Thyroid gland (tissue), 4 donors: ENCODE measurements around the gene CNTNAP1. TPM values are rescaled to one million over a fixed set of nuclear protein-coding genes. Genes with fewer than 3 reads are reported as not detected.
A peak's percentile ranks its signal among the peaks of the same experiment; 100 is the strongest.

ENCODE experiments used
- DNase-seq, 2 donors: peaks; one replicate each; pipeline ENCODE4 v3.0.0-alpha.2; 2019
- H3K27ac ChIP-seq, 3 donors: fragments of 200-600 bp; sonication (generic); 1 replicate in 2 of 3; 2 replicates in 1 of 3; pipeline ENCODE4 v1.5.1; 2016 to 2019; ENCODE audit warnings: mild to moderate bottlenecking in 1 of 3, moderate library complexity in 1 of 3
- H3K27me3 ChIP-seq: fragments of 200-600 bp; sonication (generic); one replicate; pipeline ENCODE4 v1.5.1; 2019
- H3K36me3 ChIP-seq, 2 donors: fragments of 200-600 bp; sonication (generic); one replicate each; pipeline ENCODE4 v1.5.1; 2016 to 2019
- H3K4me1 ChIP-seq, 2 donors: fragments of 200-600 bp; sonication (generic); one replicate each; pipeline ENCODE4 v1.5.1; 2017 to 2019
- H3K4me3 ChIP-seq, 3 donors: fragments of 200-600 bp; sonication (generic); replicated peaks in 1 of 3; 1 replicate in 2 of 3; 2 replicates in 1 of 3; pipeline ENCODE4 v1.5.1; 2016; ENCODE audit warnings: mild to moderate bottlenecking in 1 of 3
- H3K9me3 ChIP-seq: fragments of 200-600 bp; sonication (generic); one replicate; pipeline ENCODE4 v1.5.1; 2017
- POLR2A ChIP-seq, 2 donors: fragments of 450-650 bp; IDR thresholded peaks; one replicate each; pipeline ENCODE4 v1.6.1; 2017; ENCODE audit warnings: antibody characterized with exemption in 2 of 2, mild to moderate bottlenecking in 2 of 2, moderate library complexity in 1 of 2
- WGBS, 2 donors: methylation state at CpG; one replicate each; pipeline ENCODE4 v1.1.5; 2017; 5-methylcytosine and 5-hydroxymethylcytosine counted together
- intact Hi-C: fragments of 100-400 bp; cut with DNase I; formaldehyde crosslinking; loops from one replicate; pipeline ENCODE4 v1.15.1; 2023
- total RNA-seq, 4 donors: library from RNA; depleted of rRNA; stranded (reverse); fragments of >200 nt; gene quantifications; one replicate each; pipeline ENCODE4 v1.2.3, GENCODE V29; 2016
- TF ChIP-seq, protein P1 (sequence below), 6 experiments: fragments of 200-600 bp in 3 of 6; fragments of 450-650 bp in 3 of 6; sonication (generic) in 3 of 6; IDR thresholded peaks; one replicate each; pipeline ENCODE4 v1.5.1; 2016 to 2019; ENCODE audit warnings: antibody characterized with exemption in 6 of 6, mild to moderate bottlenecking in 2 of 6, inconsistent platforms in 1 of 6, moderate library complexity in 1 of 6

Gene CNTNAP1
- total RNA-seq, 4 donors from 2014 or later = 2.3 to 4.2 (median 2.5) TPM

DNA sequence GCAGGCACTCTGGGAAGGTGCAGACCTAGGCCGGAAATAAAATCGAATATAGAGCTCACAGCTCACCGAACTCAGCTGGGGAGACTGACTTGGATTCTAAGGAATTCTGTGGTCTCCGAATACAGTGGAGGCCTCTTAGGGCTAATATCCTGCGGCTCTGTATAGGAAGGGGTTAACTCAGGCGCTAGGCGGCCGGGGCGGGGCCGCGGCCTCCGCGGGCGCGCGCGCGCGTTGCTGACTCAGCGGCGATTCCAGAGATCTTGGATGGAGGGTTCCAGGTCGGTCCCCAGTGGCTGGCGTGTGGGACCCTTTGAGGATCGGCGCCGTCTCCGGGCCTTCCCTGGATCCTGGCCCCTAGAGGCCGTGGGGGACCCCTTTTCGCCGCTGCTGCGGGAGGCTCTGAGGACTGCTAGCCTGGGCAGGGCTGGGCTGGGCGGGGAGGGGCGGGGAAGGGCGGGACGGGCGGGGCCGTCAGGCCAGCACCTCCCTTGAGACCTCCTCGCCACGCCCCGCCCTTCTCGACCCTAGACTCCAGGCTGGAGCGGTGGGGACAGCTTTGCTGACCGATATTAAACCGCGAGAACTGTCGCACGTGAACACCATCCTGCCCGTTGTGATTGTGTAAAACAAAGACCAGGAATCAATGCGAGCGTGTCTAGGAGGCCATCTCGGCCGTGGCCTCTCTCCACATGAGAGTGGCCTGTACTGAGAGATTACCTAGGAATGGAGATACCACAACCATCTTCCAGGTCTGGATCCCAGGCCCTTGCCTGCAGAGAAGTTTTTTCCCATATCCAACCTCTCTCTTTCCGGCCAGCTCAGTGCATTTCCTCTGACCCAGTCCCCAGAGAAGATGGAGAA is 4.2 kb upstream of the CNTNAP1 start:
- TF ChIP-seq, protein P1, sequence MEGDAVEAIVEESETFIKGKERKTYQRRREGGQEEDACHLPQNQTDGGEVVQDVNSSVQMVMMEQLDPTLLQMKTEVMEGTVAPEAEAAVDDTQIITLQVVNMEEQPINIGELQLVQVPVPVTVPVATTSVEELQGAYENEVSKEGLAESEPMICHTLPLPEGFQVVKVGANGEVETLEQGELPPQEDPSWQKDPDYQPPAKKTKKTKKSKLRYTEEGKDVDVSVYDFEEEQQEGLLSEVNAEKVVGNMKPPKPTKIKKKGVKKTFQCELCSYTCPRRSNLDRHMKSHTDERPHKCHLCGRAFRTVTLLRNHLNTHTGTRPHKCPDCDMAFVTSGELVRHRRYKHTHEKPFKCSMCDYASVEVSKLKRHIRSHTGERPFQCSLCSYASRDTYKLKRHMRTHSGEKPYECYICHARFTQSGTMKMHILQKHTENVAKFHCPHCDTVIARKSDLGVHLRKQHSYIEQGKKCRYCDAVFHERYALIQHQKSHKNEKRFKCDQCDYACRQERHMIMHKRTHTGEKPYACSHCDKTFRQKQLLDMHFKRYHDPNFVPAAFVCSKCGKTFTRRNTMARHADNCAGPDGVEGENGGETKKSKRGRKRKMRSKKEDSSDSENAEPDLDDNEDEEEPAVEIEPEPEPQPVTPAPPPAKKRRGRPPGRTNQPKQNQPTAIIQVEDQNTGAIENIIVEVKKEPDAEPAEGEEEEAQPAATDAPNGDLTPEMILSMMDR (IDR thresholded peaks at IDR 0.05) = no peak
- peak in 1 of 2 donors; percentile 72 for TF ChIP-seq POLR2A (IDR thresholded peaks at IDR 0.05)
- 1 to 2% methylated on average over 30 to 41 of the region's 53 CpGs for WGBS, 2 donors
- H3K36me3 ChIP-seq = peaks cover 2 to 4% of the 10 kb centered on the region in 2 donors
- H3K4me3 ChIP-seq = peak overlapping the region; percentile 21 to 50 (median 42)
- intact Hi-C loops = loop anchor here (5.0 kb wide), 1 partner anchor 101 kb away; the partner anchor contains the start of gene PSMC3IP
- H3K27ac ChIP-seq = peak overlapping the region; percentile 94 to 96 (median 94)
- H3K9me3 ChIP-seq = no peaks in the 10 kb centered on the region
- DNase-seq = peak; percentile 87 to 88
- no peaks in the 10 kb centered on the region for H3K27me3 ChIP-seq
- peaks cover 43 to 63% of the 10 kb centered on the region in 2 donors for H3K4me1 ChIP-seq

DNA sequence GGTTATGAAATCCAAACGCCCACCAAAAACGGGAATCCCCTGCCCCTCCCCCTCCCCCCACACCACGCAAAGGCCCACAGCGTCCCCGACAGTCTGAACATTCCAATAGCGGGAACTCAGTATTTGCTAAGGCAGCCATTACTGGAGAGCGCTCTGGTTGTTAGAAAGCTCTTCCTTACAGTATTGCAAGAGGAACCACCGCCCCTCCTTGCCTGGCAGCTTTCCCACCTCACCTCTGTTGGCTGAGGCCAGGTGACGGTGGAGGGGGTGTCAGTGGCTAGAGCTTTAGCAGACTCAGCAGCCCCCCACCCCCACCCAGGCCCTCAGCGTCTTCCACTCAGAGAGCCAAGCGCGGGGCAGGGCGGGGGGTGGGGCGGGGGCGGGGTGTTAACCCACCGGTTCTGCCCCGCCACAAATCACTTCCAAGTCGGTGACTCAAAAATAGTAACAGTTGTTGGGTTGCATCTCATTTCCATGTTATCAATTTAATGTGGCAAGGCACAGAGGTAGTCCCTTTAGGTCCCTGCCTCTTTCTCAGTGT is 3.3 kb upstream of the CNTNAP1 start:
- no peaks in the 10 kb centered on the region for H3K36me3 ChIP-seq
- H3K27me3 ChIP-seq = no peaks in the 10 kb centered on the region
- no peaks in the 10 kb centered on the region for H3K9me3 ChIP-seq
- H3K4me1 ChIP-seq = peaks cover 45 to 64% of the 10 kb centered on the region in 2 donors
- H3K27ac ChIP-seq = peak overlapping the region; percentile 94 to 96 (median 94)
- TF ChIP-seq, protein P1 (IDR thresholded peaks at IDR 0.05) = no peak
- no peak for TF ChIP-seq POLR2A (IDR thresholded peaks at IDR 0.05)
- intact Hi-C loops = loop anchor here (5.0 kb wide), 1 partner anchor 102 kb away; the partner anchor contains the start of gene PSMC3IP
- peak overlapping the region in 1 of 3 donors; percentile 50 for H3K4me3 ChIP-seq
- 5 to 6% methylated on average over 12 to 18 of the region's 18 CpGs for WGBS, 2 donors
- peak; percentile 68 to 73 for DNase-seq

DNA sequence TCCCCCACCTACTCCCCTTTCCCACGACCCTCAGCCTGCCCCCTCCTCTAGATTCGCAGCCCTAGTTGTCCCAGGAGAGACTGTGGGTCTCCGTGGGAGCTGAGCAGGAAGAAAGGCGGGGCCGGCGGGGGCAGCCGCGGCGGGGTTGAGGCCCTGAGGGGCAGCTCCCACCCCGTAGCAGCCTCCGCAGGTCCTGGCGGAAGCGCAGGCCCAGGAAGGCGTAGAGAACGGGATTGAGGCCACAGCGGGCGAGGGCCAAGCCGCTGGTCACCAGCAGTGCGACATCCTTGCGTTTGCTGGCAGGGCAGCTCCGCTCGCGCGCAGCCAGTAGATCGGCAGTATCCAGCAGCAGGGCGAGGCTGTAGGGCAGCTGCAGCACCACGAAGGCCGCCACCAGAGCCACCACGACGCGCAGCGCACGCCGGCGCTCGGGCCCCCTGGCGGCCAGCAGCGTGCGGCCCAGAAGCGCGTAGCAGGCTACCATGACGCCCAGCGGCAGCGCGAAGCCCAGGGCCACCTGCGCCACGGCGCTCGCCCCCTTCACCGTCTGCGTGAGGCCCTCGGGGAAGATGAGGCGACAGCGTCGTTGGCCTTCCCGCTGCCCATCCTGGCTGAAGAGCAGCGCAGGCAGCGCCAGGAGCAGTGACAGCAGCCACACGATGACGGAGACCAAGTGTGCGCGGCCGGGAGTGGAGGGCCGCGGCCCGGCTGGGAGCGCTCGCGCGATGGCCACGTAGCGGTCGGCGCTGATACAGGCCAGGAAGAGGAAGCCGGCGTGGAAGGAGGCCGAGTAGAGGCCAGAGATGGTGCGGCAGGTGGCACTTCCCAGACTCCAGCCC is 2.6 kb upstream of the CNTNAP1 start:
- DNase-seq = peak; percentile 69 to 78
- H3K9me3 ChIP-seq = no peaks in the 10 kb centered on the region
- H3K27me3 ChIP-seq = no peaks in the 10 kb centered on the region
- intact Hi-C loops = loop anchor here (5.0 kb wide), 1 partner anchor 102 kb away; the partner anchor contains the start of gene PSMC3IP
- H3K27ac ChIP-seq = peak overlapping the region; percentile 94 to 96 (median 94)
- 8 to 14% methylated on average over 5 to 30 of the region's 78 CpGs for WGBS, 2 donors
- H3K4me1 ChIP-seq = peaks cover 44 to 63% of the 10 kb centered on the region in 2 donors
- H3K36me3 ChIP-seq = no peaks in the 10 kb centered on the region
- TF ChIP-seq POLR2A (IDR thresholded peaks at IDR 0.05) = peak in 1 of 2 donors; percentile 48
- TF ChIP-seq, protein P1 (IDR thresholded peaks at IDR 0.05) = peak; percentile 55 to 93 (median 90)
- peak overlapping the region in 1 of 3 donors; percentile 50 for H3K4me3 ChIP-seq

DNA sequence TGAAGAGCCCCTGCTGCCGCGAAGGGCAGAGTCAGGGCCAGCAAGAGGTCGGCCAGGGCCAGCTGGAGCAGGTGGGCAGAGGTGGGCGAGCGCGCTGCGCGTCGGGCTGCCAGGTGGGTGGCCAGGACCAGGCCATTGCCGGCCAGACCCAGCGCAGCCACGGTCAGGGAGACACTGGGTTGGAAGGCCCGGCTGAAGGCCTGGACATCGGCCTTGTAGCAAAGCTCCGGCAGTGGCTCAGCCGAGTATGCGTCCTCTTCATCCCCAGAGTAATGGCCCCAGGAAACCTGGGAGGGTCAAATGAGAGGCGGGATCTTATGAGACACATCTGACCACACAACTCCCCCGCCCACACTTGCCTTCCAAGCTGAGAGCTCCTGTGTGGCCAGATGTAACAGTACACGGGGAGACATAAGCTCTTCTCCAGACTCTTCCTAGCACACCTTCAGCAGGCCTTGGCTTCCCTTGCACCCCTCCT is 2.0 kb upstream of the CNTNAP1 start:
- H3K27ac ChIP-seq = peak overlapping the region; percentile 94 to 96 (median 94)
- H3K9me3 ChIP-seq = no peaks in the 10 kb centered on the region
- 64 to 76% methylated on average over 10 to 15 of the region's 20 CpGs for WGBS, 2 donors
- intact Hi-C loops = no loop called here
- H3K27me3 ChIP-seq = no peaks in the 10 kb centered on the region
- TF ChIP-seq, protein P1 (IDR thresholded peaks at IDR 0.05) = no peak
- no peak for DNase-seq
- no peaks in the 10 kb centered on the region for H3K36me3 ChIP-seq
- peaks cover 37 to 60% of the 10 kb centered on the region in 2 donors for H3K4me1 ChIP-seq
- H3K4me3 ChIP-seq = peak overlapping the region in 1 of 3 donors; percentile 50
